DMS53 treated with DMSO at 0.1 percent for 48 hours (cell line): ENCODE data around the gene FBXL16.

Source experiments
- DNase-seq: peaks from one replicate; lab custom pipeline; 2025; ENCODE audit not compliant: unreplicated experiment; lab: John Stamatoyannopoulos, UW

FBXL16 gene

GRCh38 chr16:724188-725040 is 18.8 kb upstream of the FBXL16 start:
- DNase-seq: no peak

- DNase-seq: no peak
Measured at GRCh38 chr16:723695-724094, 18.1 kb upstream of the FBXL16 start.

GRCh38 chr16:722835-723633 is 17.4 kb upstream of the FBXL16 start:
- DNase-seq: no peak

- DNase-seq: no peak
Measured at GRCh38 chr16:721765-722540, 16.4 kb upstream of the FBXL16 start.

- peak; percentile 64 for DNase-seq
Measured at GRCh38 chr16:720990-721764, 15.6 kb upstream of the FBXL16 start, which contains the start of gene ANTKMT. Gene ANTKMT, plus strand, starts transcription at chr16:721146. Its CDS starts 129 bp downstream, at chr16:721275.

GRCh38 chr16:720447-720989 is 14.9 kb upstream of the FBXL16 start:
- DNase-seq: peak; percentile 37

GRCh38 chr16:719815-720446 is 14.3 kb upstream of the FBXL16 start:
- DNase-seq: peak; percentile 53

- DNase-seq: no peak
Measured at GRCh38 chr16:718922-719321, 13.3 kb upstream of the FBXL16 start.

- DNase-seq: no peak
Measured at GRCh38 chr16:718389-718788, 12.8 kb upstream of the FBXL16 start.

GRCh38 chr16:717450-718245 is 12.0 kb upstream of the FBXL16 start:
- DNase-seq: no peak

- no peak for DNase-seq
Measured at GRCh38 chr16:716768-717325, 11.2 kb upstream of the FBXL16 start.

GRCh38 chr16:716200-716568 is 10.6 kb upstream of the FBXL16 start:
- DNase-seq: no peak

- DNase-seq: no peak
Measured at GRCh38 chr16:715477-716199, 10.0 kb upstream of the FBXL16 start.

GRCh38 chr16:714558-715476 is 9.2 kb upstream of the FBXL16 start, which contains the start of gene METRN:
Gene METRN, plus strand, starts transcription at chr16:715118. Its CDS starts 172 bp downstream, at chr16:715290.
- peak; percentile 42 for DNase-seq

GRCh38 chr16:714079-714478 is 8.5 kb upstream of the FBXL16 start:
- no peak for DNase-seq

GRCh38 chr16:712740-713250 is 7.2 kb upstream of the FBXL16 start:
- DNase-seq: peak; percentile 66
